ENCODE data around the gene SEC61B.

DNA sequence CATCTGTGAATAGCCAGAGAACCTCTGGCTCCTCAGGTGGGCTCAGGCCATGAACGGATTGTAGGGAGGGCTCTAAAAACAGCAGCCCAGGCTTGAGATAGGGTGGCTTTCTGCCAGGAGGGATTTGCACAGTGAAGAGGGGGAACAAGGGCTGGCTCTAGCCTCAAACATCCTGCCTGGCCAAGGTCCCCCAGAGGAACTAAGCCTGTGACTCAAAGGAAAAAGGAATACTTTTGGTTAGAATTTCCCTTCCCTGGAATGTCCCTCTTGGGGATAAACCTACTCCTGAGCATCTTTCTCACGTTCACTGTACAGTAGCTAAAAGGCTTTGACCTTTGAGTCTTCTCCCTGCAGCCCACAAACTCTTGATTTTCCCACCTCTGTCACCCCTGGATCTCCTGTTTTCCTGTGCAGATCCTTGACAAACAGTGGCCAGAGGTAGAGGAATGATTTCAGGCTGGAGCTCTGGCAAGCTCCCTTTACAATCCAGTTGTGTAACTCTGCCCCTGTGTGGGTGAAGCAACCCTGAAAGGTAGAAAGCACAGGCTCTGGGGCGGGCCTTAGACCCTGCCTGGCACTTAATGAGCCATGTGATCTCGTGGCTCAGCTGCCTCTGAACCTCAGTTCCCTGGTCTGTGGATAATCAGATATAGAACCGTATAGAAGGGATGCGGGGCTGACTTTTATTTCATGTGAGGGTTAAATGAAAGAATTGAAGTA is 17.4 kb downstream of the SEC61B start:
- TF ChIP-seq ZNF274 (IDR thresholded peaks at IDR 0.05; ENCODE audit: low read depth, low read length), result no peak
- no peak for TF ChIP-seq SUZ12 (IDR thresholded peaks at IDR 0.05; ENCODE audit: extremely low read depth, insufficient read depth, insufficient read length)
